Pancreas (tissue), 10 donors: ENCODE results near the gene CACNA1C. TPM values are rescaled to one million over a fixed set of nuclear protein-coding genes. Genes with fewer than 3 reads are reported as not detected.

Source experiments
- ATAC-seq, 4 donors: fragments of 200-7000 bp; cut with Tn5 transposase; one replicate each; pipeline versions ENCODE4 v1.8.0 to v1.9.1; 2020; ENCODE audit warnings: mild to moderate bottlenecking in 4 of 4, moderate library complexity in 4 of 4
- DNase-seq, 6 donors: peaks; one replicate each; pipeline ENCODE4 v3.0.0-alpha.2; 2020
- FAIRE-seq: peaks from 2 replicates; lab custom pipeline; 2012; peaks lifted over from hg19 to GRCh38; lab: Jason Lieb, UNC
- H3K27ac ChIP-seq, 4 donors: fragments of 200-600 bp; sonication (generic); 1 replicate in 3 of 4; 2 replicates in 1 of 4; pipeline versions ENCODE4 v1.5.0 to v1.8.0; 2020
- H3K27me3 ChIP-seq, 4 donors: fragments of 200-600 bp; one replicate each; pipeline ENCODE4 v1.8.0; 2021
- H3K36me3 ChIP-seq, 3 donors: fragments of 200-600 bp; sonication (generic) in 1 of 3; one replicate each; pipeline versions ENCODE4 v1.5.0 to v1.8.0; 2020 to 2021
- H3K4me1 ChIP-seq, 3 donors: fragments of 200-600 bp; one replicate each; pipeline ENCODE4 v1.8.0; 2021
- H3K4me3 ChIP-seq, 4 donors: fragments of 200-600 bp; sonication (generic) in 2 of 4; one replicate each; pipeline versions ENCODE4 v1.5.0 to v1.8.0; 2020 to 2021
- H3K9me3 ChIP-seq, 4 donors: fragments of 200-600 bp; one replicate each; pipeline ENCODE4 v1.8.0; 2021
- CTCF ChIP-seq, 4 donors: fragments of 200-600 bp; sonication (generic) in 3 of 4; IDR thresholded peaks; one replicate each; pipeline versions ENCODE4 v1.5.0 to v1.8.0; 2021; ENCODE audit warnings: antibody characterized with exemption in 4 of 4
- WGBS, 2 donors: extraction: QIAGEN DNeasy Blood & Tissue Kit; methylation state at CpG; one replicate each; pipeline ENCODE4 v1.1.7; 2013; 5-methylcytosine and 5-hydroxymethylcytosine counted together
- intact Hi-C, 3 donors: fragments of 100-400 bp; cut with DNase I; formaldehyde crosslinking; loops; one replicate each; pipeline versions ENCODE4 v1.11.1 to v1.14.2; 2022
- polyA plus RNA-seq, 2 donors: library from polyadenylated mRNA; stranded (reverse); fragments of 200-250 nt; gene quantifications; one replicate each; pipeline ENCODE4 v1.2.3, GENCODE V29; 2013
- total RNA-seq, 6 donors: library from RNA; stranded (reverse); fragmentation: NEBNext Ultra II Directional in 4 of 6; extraction: Animal tissue kit (Norgen Biotek cat#: 25700) in 4 of 6; gene quantifications; one replicate each; pipeline versions ENCODE4 v1.2.1 to v1.2.4, GENCODE V29; 2021 to 2023
- donor health status: healthy with polysubstance abuse.
- donor health status: DM: no; HTN: no; CAD: no; lungs with moderate emphysema.
- donor health status: DM: no; HTN: no; CAD: no.
- donor health status: control.
- donor health status: control.
- donor health status: Bipolar disorder and iron deficiency.
- donor health status: DM: yes; HTN: yes; CAD: no.
- donor health status: DM: no; HTN: no; CAD: no.
- donor health status: DM: no; HTN: no; CAD: no.
- donor health status: DM: yes; HTN: yes; CAD: no.

CACNA1C gene
- total and polyA plus RNA-seq, 8 donors = 1.2 to 3.8 (median 2.3) TPM

GRCh38 chr12:2372735-2373134, 319.9 kb downstream of the CACNA1C start:
- WGBS, 2 donors = 75 to 80% methylated on average over 12 of the region's 12 CpGs
- intact Hi-C loops = no loop called here
- Histone ChIP-seq H3K9me3 (no peaks in the 10 kb centered on the region), H3K27me3 (no peaks in the 10 kb centered on the region), H3K36me3 (no peaks in the 10 kb centered on the region), H3K27ac (no peak overlapping the region), H3K4me1 (no peaks in the 10 kb centered on the region), H3K4me3 (no peak overlapping the region)
- ATAC-seq = no peak
- DNase-seq = no peak
- no peak for FAIRE-seq
- no peak for TF ChIP-seq CTCF (IDR thresholded peaks at IDR 0.05)

DNA sequence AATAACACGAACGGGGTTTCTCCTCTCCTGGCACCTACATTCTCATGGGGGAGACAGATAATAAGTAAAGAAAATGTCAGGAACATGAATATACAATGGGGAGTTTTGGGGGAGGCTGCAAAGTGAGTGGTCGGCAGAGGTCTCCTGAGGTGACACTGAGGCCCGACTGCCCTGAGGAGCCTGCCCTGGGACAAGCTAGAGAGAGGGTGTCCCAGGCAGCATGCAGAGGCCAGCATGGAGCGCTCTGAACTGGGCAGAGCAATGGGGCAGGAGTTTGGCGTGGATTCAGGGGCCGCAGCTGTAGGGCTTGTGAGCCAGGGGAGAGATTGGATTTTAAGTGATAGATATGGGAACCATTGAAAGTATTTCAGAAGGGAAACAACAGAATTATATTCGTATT, 320.5 kb downstream of the CACNA1C start:
- H3K9me3 ChIP-seq = no peaks in the 10 kb centered on the region
- intact Hi-C loops = no loop called here
- H3K27ac ChIP-seq = no peak overlapping the region
- 75 to 85% methylated on average over 8 of the region's 8 CpGs for WGBS, 2 donors
- H3K4me1 ChIP-seq = no peaks in the 10 kb centered on the region
- H3K27me3 ChIP-seq = no peaks in the 10 kb centered on the region
- no peak for TF ChIP-seq CTCF (IDR thresholded peaks at IDR 0.05)
- FAIRE-seq = no peak
- H3K36me3 ChIP-seq = no peaks in the 10 kb centered on the region
- no peak for ATAC-seq
- no peak for DNase-seq
- H3K4me3 ChIP-seq = no peak overlapping the region

- H3K27me3 ChIP-seq = no peaks in the 10 kb centered on the region
- no peaks in the 10 kb centered on the region for H3K9me3 ChIP-seq
- no peak for TF ChIP-seq CTCF (IDR thresholded peaks at IDR 0.05)
- WGBS, 2 donors = 75 to 76% methylated on average over 10 of the region's 10 CpGs
- FAIRE-seq (no peak), DNase-seq (no peak), ATAC-seq (no peak)
- H3K36me3 ChIP-seq = no peaks in the 10 kb centered on the region
- no peak overlapping the region for H3K27ac ChIP-seq
- intact Hi-C loops = no loop called here
- no peak overlapping the region for H3K4me3 ChIP-seq
- no peaks in the 10 kb centered on the region for H3K4me1 ChIP-seq
Observed at GRCh38 chr12:2374092-2374906, 321.5 kb downstream of the CACNA1C start.

DNA sequence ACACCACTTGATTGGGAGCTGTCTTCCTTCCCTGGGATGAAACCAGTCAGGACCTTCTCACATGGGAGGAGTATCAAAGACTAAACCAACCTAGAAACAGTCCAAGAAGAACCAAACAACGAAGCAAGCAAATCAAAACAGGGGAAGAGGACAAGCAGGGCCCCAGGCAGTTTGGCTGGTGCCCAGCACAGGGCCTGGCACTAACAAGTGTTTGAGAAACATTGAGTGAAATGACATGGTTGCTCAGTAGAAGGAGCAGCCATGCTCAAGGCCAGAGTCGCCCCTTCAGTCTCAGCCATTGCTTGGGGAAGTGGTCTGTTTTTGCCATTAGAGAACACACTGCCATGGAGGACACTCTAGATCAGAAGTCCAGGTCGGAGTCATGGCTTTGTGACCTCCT, 323.1 kb downstream of the CACNA1C start:
- ATAC-seq (no peak), FAIRE-seq (no peak), DNase-seq (no peak)
- WGBS, 2 donors = 50 to 62% methylated on average over 3 of the region's 3 CpGs
- H3K4me3 ChIP-seq = no peak overlapping the region
- no peaks in the 10 kb centered on the region for H3K4me1 ChIP-seq
- no peak overlapping the region for H3K27ac ChIP-seq
- intact Hi-C loops = no loop called here
- no peaks in the 10 kb centered on the region for H3K36me3 ChIP-seq
- H3K27me3 ChIP-seq = no peaks in the 10 kb centered on the region
- H3K9me3 ChIP-seq = no peaks in the 10 kb centered on the region
- no peak for TF ChIP-seq CTCF (IDR thresholded peaks at IDR 0.05)
